ENCODE results near the gene TEX22.

DNA sequence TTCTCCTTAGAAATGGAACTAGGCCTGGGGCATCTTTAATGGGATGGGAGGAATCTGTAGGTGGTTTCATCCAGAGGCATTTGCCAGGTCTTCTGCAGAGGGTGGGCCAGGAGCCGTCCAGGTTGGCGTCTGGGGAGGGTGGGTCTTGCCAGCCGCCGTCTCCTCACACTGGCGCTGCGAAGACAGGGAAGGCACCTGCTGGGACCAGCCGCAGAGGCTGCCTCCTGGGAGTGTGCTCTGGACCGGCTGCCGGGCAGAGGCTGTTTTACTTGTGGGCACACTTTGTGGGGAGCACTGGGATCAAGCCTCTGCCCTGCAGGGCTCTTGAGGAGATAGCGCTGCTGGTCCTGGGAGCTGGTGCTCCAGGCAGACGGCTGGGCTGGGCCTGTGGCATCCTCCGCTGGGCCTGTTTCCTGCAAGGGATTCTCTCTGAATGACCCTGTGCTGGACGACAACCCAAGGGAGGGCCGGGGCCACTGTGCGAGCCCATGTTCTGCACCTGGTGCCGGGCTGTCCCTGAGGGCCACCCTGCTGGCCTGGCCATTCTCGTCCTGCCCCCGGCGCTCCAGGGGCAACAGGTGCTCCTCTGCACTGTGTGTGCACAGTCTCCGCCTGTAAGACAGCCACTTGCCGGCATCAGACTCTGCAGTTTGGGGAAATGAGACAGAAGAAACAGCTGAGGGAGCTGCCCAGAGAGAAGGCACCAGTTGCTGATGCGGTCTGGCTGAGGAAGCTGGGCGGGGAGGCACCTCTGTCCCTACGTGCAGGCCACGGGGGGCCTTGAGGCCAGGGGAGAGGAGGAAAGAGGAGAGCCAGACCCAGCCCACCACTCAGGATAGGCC, 10.0 kb upstream of the TEX22 start:
- TF ChIP-seq RAD21 (IDR thresholded peaks at IDR 0.05; ENCODE audit: low read depth) (no peak), CREB1 (IDR thresholded peaks at IDR 0.05; ENCODE audit: low read depth) (no peak), EP300 (IDR thresholded peaks at IDR 0.05; ENCODE audit: borderline replicate concordance) (no peak), ZBTB7A (IDR thresholded peaks at IDR 0.05; ENCODE audit: low read depth) (no peak), TCF12 (IDR thresholded peaks at IDR 0.05; ENCODE audit: low read depth) (no peak), TAF1 (IDR thresholded peaks at IDR 0.05; ENCODE audit: low read depth) (no peak), YY1 (IDR thresholded peaks at IDR 0.05; ENCODE audit: low read depth) (no peak)
- TF ChIP-seq, protein P1, sequence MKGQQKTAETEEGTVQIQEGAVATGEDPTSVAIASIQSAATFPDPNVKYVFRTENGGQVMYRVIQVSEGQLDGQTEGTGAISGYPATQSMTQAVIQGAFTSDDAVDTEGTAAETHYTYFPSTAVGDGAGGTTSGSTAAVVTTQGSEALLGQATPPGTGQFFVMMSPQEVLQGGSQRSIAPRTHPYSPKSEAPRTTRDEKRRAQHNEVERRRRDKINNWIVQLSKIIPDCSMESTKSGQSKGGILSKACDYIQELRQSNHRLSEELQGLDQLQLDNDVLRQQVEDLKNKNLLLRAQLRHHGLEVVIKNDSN (IDR thresholded peaks at IDR 0.05) = no peak
- TF ChIP-seq, protein P2, sequence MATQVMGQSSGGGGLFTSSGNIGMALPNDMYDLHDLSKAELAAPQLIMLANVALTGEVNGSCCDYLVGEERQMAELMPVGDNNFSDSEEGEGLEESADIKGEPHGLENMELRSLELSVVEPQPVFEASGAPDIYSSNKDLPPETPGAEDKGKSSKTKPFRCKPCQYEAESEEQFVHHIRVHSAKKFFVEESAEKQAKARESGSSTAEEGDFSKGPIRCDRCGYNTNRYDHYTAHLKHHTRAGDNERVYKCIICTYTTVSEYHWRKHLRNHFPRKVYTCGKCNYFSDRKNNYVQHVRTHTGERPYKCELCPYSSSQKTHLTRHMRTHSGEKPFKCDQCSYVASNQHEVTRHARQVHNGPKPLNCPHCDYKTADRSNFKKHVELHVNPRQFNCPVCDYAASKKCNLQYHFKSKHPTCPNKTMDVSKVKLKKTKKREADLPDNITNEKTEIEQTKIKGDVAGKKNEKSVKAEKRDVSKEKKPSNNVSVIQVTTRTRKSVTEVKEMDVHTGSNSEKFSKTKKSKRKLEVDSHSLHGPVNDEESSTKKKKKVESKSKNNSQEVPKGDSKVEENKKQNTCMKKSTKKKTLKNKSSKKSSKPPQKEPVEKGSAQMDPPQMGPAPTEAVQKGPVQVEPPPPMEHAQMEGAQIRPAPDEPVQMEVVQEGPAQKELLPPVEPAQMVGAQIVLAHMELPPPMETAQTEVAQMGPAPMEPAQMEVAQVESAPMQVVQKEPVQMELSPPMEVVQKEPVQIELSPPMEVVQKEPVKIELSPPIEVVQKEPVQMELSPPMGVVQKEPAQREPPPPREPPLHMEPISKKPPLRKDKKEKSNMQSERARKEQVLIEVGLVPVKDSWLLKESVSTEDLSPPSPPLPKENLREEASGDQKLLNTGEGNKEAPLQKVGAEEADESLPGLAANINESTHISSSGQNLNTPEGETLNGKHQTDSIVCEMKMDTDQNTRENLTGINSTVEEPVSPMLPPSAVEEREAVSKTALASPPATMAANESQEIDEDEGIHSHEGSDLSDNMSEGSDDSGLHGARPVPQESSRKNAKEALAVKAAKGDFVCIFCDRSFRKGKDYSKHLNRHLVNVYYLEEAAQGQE (IDR thresholded peaks at IDR 0.05; ENCODE audit: low read depth) = no peak
- TF ChIP-seq, protein P3, sequence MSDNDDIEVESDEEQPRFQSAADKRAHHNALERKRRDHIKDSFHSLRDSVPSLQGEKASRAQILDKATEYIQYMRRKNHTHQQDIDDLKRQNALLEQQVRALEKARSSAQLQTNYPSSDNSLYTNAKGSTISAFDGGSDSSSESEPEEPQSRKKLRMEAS (IDR thresholded peaks at IDR 0.05) = no peak
